Measurements from ENCODE around the gene LEF1.

LEF1 gene

GRCh38 chr4:108113229-108113628 lies 55.5 kb downstream of the LEF1 start:
- no peak for DNase-seq

GRCh38 chr4:108111781-108112180 lies 57.0 kb downstream of the LEF1 start:
- DNase-seq, result no peak

GRCh38 chr4:108110450-108110849 lies 58.3 kb downstream of the LEF1 start:
- DNase-seq, result no peak

GRCh38 chr4:108109997-108110416 lies 58.7 kb downstream of the LEF1 start:
- no peak for DNase-seq

- DNase-seq, result no peak
These were observed 59.6 kb downstream of the LEF1 start for GRCh38 chr4:108109111-108109510.

- no peak for DNase-seq
These were observed 60.9 kb downstream of the LEF1 start for GRCh38 chr4:108107729-108108382.

- DNase-seq, result no peak
These were observed 61.6 kb downstream of the LEF1 start for GRCh38 chr4:108107101-108107500.

GRCh38 chr4:108106186-108106585 lies 62.5 kb downstream of the LEF1 start:
- no peak for DNase-seq

GRCh38 chr4:108103099-108103862 lies 65.5 kb downstream of the LEF1 start:
- DNase-seq, result no peak

GRCh38 chr4:108100827-108101226 lies 67.9 kb downstream of the LEF1 start:
- DNase-seq, result no peak

GRCh38 chr4:108099838-108100237 lies 68.9 kb downstream of the LEF1 start:
- no peak for DNase-seq

- DNase-seq, result no peak
These were observed 70.7 kb downstream of the LEF1 start for GRCh38 chr4:108097990-108098553.

- DNase-seq, result no peak
These were observed 73.7 kb downstream of the LEF1 start for GRCh38 chr4:108094923-108095482.

GRCh38 chr4:108094131-108094530 lies 74.6 kb downstream of the LEF1 start:
- no peak for DNase-seq

GRCh38 chr4:108092288-108092687 lies 76.4 kb downstream of the LEF1 start:
- no peak for DNase-seq

- DNase-seq, result no peak
These were observed 81.3 kb downstream of the LEF1 start for GRCh38 chr4:108087293-108087967.

GRCh38 chr4:108081256-108081655 lies 87.5 kb downstream of the LEF1 start:
- DNase-seq, result no peak

- no peak for DNase-seq
These were observed 88.0 kb downstream of the LEF1 start for GRCh38 chr4:108080747-108081146.

- DNase-seq, result no peak
These were observed 90.6 kb downstream of the LEF1 start for GRCh38 chr4:108078024-108078733.

- no peak for DNase-seq
These were observed 96.4 kb downstream of the LEF1 start for GRCh38 chr4:108072300-108072699.

- no peak for DNase-seq
These were observed 98.0 kb downstream of the LEF1 start for GRCh38 chr4:108070775-108071174.
